ENCODE results near the gene PPM1B. TPM values are rescaled to one million over a fixed set of nuclear protein-coding genes. Genes with fewer than 3 reads are reported as not detected.
A peak's percentile ranks its signal among the peaks of the same experiment; 100 is the strongest.

PPM1B gene
- total and polyA plus RNA-seq, 9 donors: 19.9 to 39.7 (median 28.0) TPM

GRCh38 chr2:44152865-44153669 is 15.6 kb upstream of the PPM1B start:
- no peaks in the 10 kb centered on the region for H3K27me3 ChIP-seq (ENCODE audit: control insufficient read depth, insufficient read depth, low read length)
- DNase-seq: no peak
- H3K4me3 ChIP-seq (ENCODE audit: low read length): no peak overlapping the region
- H3K9me3 ChIP-seq (replicated peaks; ENCODE audit: control insufficient read depth, low read depth, low read length): no peaks in the 10 kb centered on the region
- no peaks in the 10 kb centered on the region for H3K4me1 ChIP-seq (ENCODE audit: control insufficient read depth, insufficient read depth, low read length)
- WGBS (ENCODE audit: insufficient coverage): no CpG with 5 or more reads among the region's 8 CpGs
- no peaks in the 10 kb centered on the region for H3K36me3 ChIP-seq (ENCODE audit: control insufficient read depth, insufficient read depth, low read length)
- no peak overlapping the region for H3K27ac ChIP-seq (ENCODE audit: low read length)

GRCh38 chr2:44155666-44156446 is 12.8 kb upstream of the PPM1B start:
- no peak overlapping the region for H3K4me3 ChIP-seq (ENCODE audit: low read length)
- H3K9me3 ChIP-seq (replicated peaks; ENCODE audit: control insufficient read depth, low read depth, low read length): no peaks in the 10 kb centered on the region
- no peaks in the 10 kb centered on the region for H3K36me3 ChIP-seq (ENCODE audit: control insufficient read depth, insufficient read depth, low read length)
- 70% methylated on average over 2 of the region's 5 CpGs for WGBS (ENCODE audit: insufficient coverage)
- no peaks in the 10 kb centered on the region for H3K27me3 ChIP-seq (ENCODE audit: control insufficient read depth, insufficient read depth, low read length)
- H3K27ac ChIP-seq (ENCODE audit: low read length): no peak overlapping the region
- H3K4me1 ChIP-seq (ENCODE audit: control insufficient read depth, insufficient read depth, low read length): no peaks in the 10 kb centered on the region
- no peak for DNase-seq

- Histone ChIP-seq H3K36me3 (ENCODE audit: control insufficient read depth, insufficient read depth, low read length) (no peaks in the 10 kb centered on the region), H3K27me3 (ENCODE audit: control insufficient read depth, insufficient read depth, low read length) (peaks cover 3% of the 10 kb centered on the region), H3K4me3 (ENCODE audit: low read length) (no peak overlapping the region), H3K4me1 (ENCODE audit: control insufficient read depth, insufficient read depth, low read length) (no peaks in the 10 kb centered on the region), H3K9me3 (replicated peaks; ENCODE audit: control insufficient read depth, low read depth, low read length) (peaks cover 5% of the 10 kb centered on the region), H3K27ac (ENCODE audit: low read length) (no peak overlapping the region)
- DNase-seq: no peak
- no CpG with 5 or more reads among the region's 2 CpGs for WGBS (ENCODE audit: insufficient coverage)
These were observed 4.9 kb upstream of the PPM1B start for GRCh38 chr2:44163777-44164176.

DNA sequence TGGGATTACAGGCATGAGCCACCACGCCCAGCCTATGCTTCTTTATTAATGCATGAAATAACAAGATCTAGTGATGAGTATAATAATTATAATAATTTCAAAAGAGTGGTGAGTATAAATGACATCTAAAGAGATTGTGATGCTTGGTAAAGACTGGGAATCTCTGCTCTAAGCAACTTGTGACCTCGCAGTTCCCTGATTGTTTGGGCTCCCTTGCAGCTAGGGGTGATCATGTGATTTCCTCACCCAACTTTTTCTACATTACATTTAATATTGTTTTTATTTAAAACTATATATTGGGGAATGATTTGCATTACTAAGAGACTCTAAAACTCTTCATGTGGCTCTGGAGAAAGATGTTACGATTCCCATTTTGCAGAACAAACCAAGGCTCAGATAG is 4.1 kb upstream of the PPM1B start:
- H3K27ac ChIP-seq (ENCODE audit: low read length): no peak overlapping the region
- H3K9me3 ChIP-seq (replicated peaks; ENCODE audit: control insufficient read depth, low read depth, low read length): peaks cover 5% of the 10 kb centered on the region
- no peak overlapping the region for H3K4me3 ChIP-seq (ENCODE audit: low read length)
- H3K27me3 ChIP-seq (ENCODE audit: control insufficient read depth, insufficient read depth, low read length): peaks cover 3% of the 10 kb centered on the region
- 100% methylated on average over 1 of the region's 3 CpGs for WGBS (ENCODE audit: insufficient coverage)
- no peak for DNase-seq
- no peaks in the 10 kb centered on the region for H3K4me1 ChIP-seq (ENCODE audit: control insufficient read depth, insufficient read depth, low read length)
- H3K36me3 ChIP-seq (ENCODE audit: control insufficient read depth, insufficient read depth, low read length): no peaks in the 10 kb centered on the region

DNA sequence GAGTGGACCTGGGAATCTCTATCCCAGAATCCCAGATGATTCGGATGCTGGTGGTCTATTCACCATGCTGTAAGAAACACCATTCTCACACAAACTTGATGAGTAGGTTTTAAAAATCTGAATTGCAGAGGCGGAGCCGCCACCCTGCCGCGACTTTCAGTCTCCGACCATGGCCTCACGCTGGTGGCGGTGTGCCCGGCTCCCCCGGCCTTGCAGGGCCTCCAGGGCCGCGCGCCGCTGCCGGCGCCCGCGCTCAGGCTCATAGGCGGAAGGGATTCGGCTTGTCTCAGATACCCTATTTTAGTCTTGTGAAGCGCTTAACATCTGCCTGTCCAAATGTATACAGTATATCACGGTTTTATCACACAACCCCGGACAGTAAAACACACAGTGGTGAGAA is 2.6 kb upstream of the PPM1B start:
- H3K9me3 ChIP-seq (replicated peaks; ENCODE audit: control insufficient read depth, low read depth, low read length): peaks cover 5% of the 10 kb centered on the region
- WGBS (ENCODE audit: insufficient coverage): 47% methylated on average over 19 of the region's 23 CpGs
- DNase-seq: no peak
- no peak overlapping the region for H3K27ac ChIP-seq (ENCODE audit: low read length)
- peaks cover 3% of the 10 kb centered on the region for H3K27me3 ChIP-seq (ENCODE audit: control insufficient read depth, insufficient read depth, low read length)
- no peak overlapping the region for H3K4me3 ChIP-seq (ENCODE audit: low read length)
- no peaks in the 10 kb centered on the region for H3K36me3 ChIP-seq (ENCODE audit: control insufficient read depth, insufficient read depth, low read length)
- no peaks in the 10 kb centered on the region for H3K4me1 ChIP-seq (ENCODE audit: control insufficient read depth, insufficient read depth, low read length)

GRCh38 chr2:44167311-44167907 is 1.3 kb upstream of the PPM1B start:
- Histone ChIP-seq H3K9me3 (replicated peaks; ENCODE audit: control insufficient read depth, low read depth, low read length) (peaks cover 5% of the 10 kb centered on the region), H3K27me3 (ENCODE audit: control insufficient read depth, insufficient read depth, low read length) (peaks cover 3% of the 10 kb centered on the region), H3K27ac (ENCODE audit: low read length) (peak overlapping the region; percentile 100), H3K4me3 (ENCODE audit: low read length) (peak overlapping the region; percentile 67), H3K36me3 (ENCODE audit: control insufficient read depth, insufficient read depth, low read length) (no peaks in the 10 kb centered on the region), H3K4me1 (ENCODE audit: control insufficient read depth, insufficient read depth, low read length) (peaks cover 3% of the 10 kb centered on the region)
- DNase-seq: no peak
- WGBS (ENCODE audit: insufficient coverage): 25% methylated on average over 12 of the region's 18 CpGs

GRCh38 chr2:44167908-44168680 is 581 bp upstream of the PPM1B start:
- peak overlapping the region; percentile 67 for H3K4me3 ChIP-seq (ENCODE audit: low read length)
- H3K36me3 ChIP-seq (ENCODE audit: control insufficient read depth, insufficient read depth, low read length): no peaks in the 10 kb centered on the region
- peak; percentile 100 for DNase-seq
- peak overlapping the region; percentile 100 for H3K27ac ChIP-seq (ENCODE audit: low read length)
- peaks cover 3% of the 10 kb centered on the region for H3K4me1 ChIP-seq (ENCODE audit: control insufficient read depth, insufficient read depth, low read length)
- H3K27me3 ChIP-seq (ENCODE audit: control insufficient read depth, insufficient read depth, low read length): peaks cover 3% of the 10 kb centered on the region
- under 1% methylated on average over 45 of the region's 46 CpGs for WGBS (ENCODE audit: insufficient coverage)
- H3K9me3 ChIP-seq (replicated peaks; ENCODE audit: control insufficient read depth, low read depth, low read length): peaks cover 5% of the 10 kb centered on the region

DNA sequence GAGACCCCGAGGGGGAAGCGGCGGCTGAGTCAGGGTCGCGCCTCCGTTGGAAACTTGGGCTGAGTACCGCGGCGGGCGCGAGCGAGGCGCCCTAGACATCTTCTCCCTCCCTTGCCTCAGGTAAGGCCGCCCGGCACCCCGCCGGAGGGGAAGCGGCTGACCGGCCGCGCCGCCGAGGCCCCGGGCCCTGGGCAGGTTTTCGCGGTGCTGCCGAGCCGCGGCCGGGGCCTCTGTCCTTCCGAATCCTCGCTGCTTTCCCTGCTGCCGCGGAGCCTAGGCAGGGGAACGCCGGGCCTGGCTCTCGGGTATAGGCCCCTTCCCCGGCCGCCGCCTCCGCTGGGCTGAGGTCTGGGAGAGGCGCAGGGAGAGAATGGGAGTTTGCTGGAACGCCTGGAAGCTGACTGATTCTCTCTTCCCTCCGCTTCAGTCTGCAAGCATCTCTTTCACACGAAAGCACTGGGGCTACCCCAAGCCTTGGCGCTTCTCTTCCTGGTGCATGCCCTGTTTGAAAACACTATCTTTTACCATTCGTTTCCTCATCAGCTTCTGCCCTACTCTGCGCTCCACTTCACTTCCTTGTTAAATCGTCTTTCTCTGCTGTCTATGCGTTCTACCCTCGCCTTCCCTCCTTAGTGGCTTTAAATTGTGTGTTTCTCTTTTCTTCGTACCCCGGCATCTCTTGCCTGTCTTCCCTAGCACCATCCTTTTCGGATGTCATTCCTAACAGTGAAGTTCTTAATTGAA is 652 bp downstream of the PPM1B start:
- Histone ChIP-seq H3K4me3 (ENCODE audit: low read length) (peak overlapping the region; percentile 71), H3K4me1 (ENCODE audit: control insufficient read depth, insufficient read depth, low read length) (peaks cover 3% of the 10 kb centered on the region), H3K27ac (ENCODE audit: low read length) (peak overlapping the region; percentile 94), H3K9me3 (replicated peaks; ENCODE audit: control insufficient read depth, low read depth, low read length) (peaks cover 5% of the 10 kb centered on the region), H3K36me3 (ENCODE audit: control insufficient read depth, insufficient read depth, low read length) (no peaks in the 10 kb centered on the region), H3K27me3 (ENCODE audit: control insufficient read depth, insufficient read depth, low read length) (peaks cover 3% of the 10 kb centered on the region)
- DNase-seq: peak; percentile 60
- 0% methylated on average over 39 of the region's 54 CpGs for WGBS (ENCODE audit: insufficient coverage)

GRCh38 chr2:44170311-44170717 is 1.6 kb downstream of the PPM1B start:
- Histone ChIP-seq H3K27me3 (ENCODE audit: control insufficient read depth, insufficient read depth, low read length) (peaks cover 3% of the 10 kb centered on the region), H3K36me3 (ENCODE audit: control insufficient read depth, insufficient read depth, low read length) (no peaks in the 10 kb centered on the region), H3K27ac (ENCODE audit: low read length) (peak overlapping the region; percentile 94), H3K9me3 (replicated peaks; ENCODE audit: control insufficient read depth, low read depth, low read length) (no peaks in the 10 kb centered on the region), H3K4me1 (ENCODE audit: control insufficient read depth, insufficient read depth, low read length) (peaks cover 3% of the 10 kb centered on the region), H3K4me3 (ENCODE audit: low read length) (peak overlapping the region; percentile 71)
- 0% methylated on average over 1 of the region's 3 CpGs for WGBS (ENCODE audit: insufficient coverage)
- DNase-seq: peak; percentile 60

All from muscle of leg (tissue), 11 donors.